LNCaP clone FGC (cell line): ENCODE measurements around the gene ASPHD1.

ENCODE experiments used
- DNase-seq: peaks from one replicate; pipeline ENCODE4 v3.0.0-alpha.2; 2011; ENCODE audit warnings: low read depth
- H3K4me3 ChIP-seq: 2 replicates; pipeline ENCODE4 v1.5.1; 2011; ENCODE audit warnings: mild to moderate bottlenecking, low read depth, low read length, control low read depth
- CTCF ChIP-seq: IDR thresholded peaks from 2 replicates; pipeline ENCODE4 v1.5.1; 2012; ENCODE audit warnings: mild to moderate bottlenecking; ENCODE audit not compliant: control insufficient read depth, insufficient read depth; ENCODE audit errors: extremely low read depth

Gene ASPHD1

GRCh38 chr16:29858974-29859373 lies 41.3 kb upstream of the ASPHD1 start:
- no peak for DNase-seq
- H3K4me3 ChIP-seq = no peak overlapping the region
- TF ChIP-seq CTCF = no peak

- no peak for DNase-seq
- no peak overlapping the region for H3K4me3 ChIP-seq
- TF ChIP-seq CTCF = no peak
Observed at GRCh38 chr16:29860218-29860617, 40.1 kb upstream of the ASPHD1 start.

GRCh38 chr16:29862383-29862883 lies 37.9 kb upstream of the ASPHD1 start:
- peak overlapping the region; percentile 89 for H3K4me3 ChIP-seq
- peak; percentile 30 for TF ChIP-seq CTCF
- no peak for DNase-seq

- TF ChIP-seq CTCF = peak; percentile 79
- peak; percentile 93 for DNase-seq
- H3K4me3 ChIP-seq = peak within 1 kb of the TSS; percentile 89
Observed at GRCh38 chr16:29862884-29863668, 37.2 kb upstream of the ASPHD1 start, which contains the start of gene CDIPT. CDIPT (minus strand) TSS chr16:29863226; CDS start chr16:29862857, 369 bp downstream.

- no peak for DNase-seq
- H3K4me3 ChIP-seq = peak overlapping the region; percentile 89
- no peak for TF ChIP-seq CTCF
Observed at GRCh38 chr16:29863669-29863984, 36.7 kb upstream of the ASPHD1 start.

GRCh38 chr16:29864205-29864604 lies 36.1 kb upstream of the ASPHD1 start:
- TF ChIP-seq CTCF = no peak
- DNase-seq = no peak
- H3K4me3 ChIP-seq = peak overlapping the region; percentile 89
